Mammary epithelial cell (primary cell): ENCODE data around the gene BTBD7.

Source experiments
- CTCF ChIP-seq, 2 donors: IDR thresholded peaks in 1 of 2; conservative IDR thresholded peaks in 1 of 2; 2 replicates each; pipeline ENCODE4 v1.5.1; 2011 to 2012; ENCODE audit warnings: inconsistent platforms in 2 of 2, low read length in 2 of 2, mild to moderate bottlenecking in 2 of 2, control low read depth in 1 of 2, low read depth in 1 of 2; ENCODE audit not compliant: insufficient read depth in 1 of 2; ENCODE audit errors: extremely low read depth in 1 of 2
- EZH2 ChIP-seq: IDR thresholded peaks from 2 replicates; pipeline ENCODE4 v1.6.1; 2012; ENCODE audit warnings: low read length, inconsistent platforms, borderline replicate concordance

GRCh38 chr14:93286212-93286890, 46.5 kb downstream of the BTBD7 start:
- TF ChIP-seq CTCF (conservative IDR thresholded peaks at IDR 0.05 in 1 of 2, IDR thresholded peaks at IDR 0.05 in 1 of 2; ENCODE audit: extremely low read depth in 1 of 2, insufficient read depth in 1 of 2, low read depth in 1 of 2, low read length in 2 of 2) (no peak), EZH2 (no peak)
